HCT116 (cell line): Measurements from ENCODE around the gene ABCB6. TPM values are rescaled to one million over a fixed set of nuclear protein-coding genes. Genes with fewer than 3 reads are reported as not detected.

Experiments
- ATAC-seq: fragments of 200-7000 bp; cut with Tn5 transposase; 2 replicates; pipeline ENCODE4 v1.9.1; 2020; ENCODE audit warnings: mild to moderate bottlenecking, moderate library complexity
- BruUV-seq: library from RNA; stranded (reverse); fragments of 400-500 nt; replicated peaks from 2 replicates; lab custom pipeline; 2021; lab: Mats Ljungman, UMichigan
- CTCF ChIA-PET: fragments of 300-600 bp; sonication (Branson Sonifier 250); formaldehyde crosslinking; loops from one replicate; lab custom pipeline; 2021; ENCODE audit warnings: antibody characterized with exemption; lab: Charles Lee
- POLR2A ChIA-PET: fragments of 300-600, 350-600 bp; sonication (Branson Sonifier 250); formaldehyde crosslinking; loops from one replicate; lab custom pipeline; 2021; ENCODE audit warnings: antibody characterized with exemption; lab: Charles Lee
- RAD21 ChIA-PET, 2 experiments: fragments of 300-600 bp; sonication (Branson Sonifier 250); formaldehyde crosslinking; loops; one replicate each; lab custom pipeline; 2023; ENCODE audit warnings: low total read pairs in 2 of 2; ENCODE audit not compliant: uncharacterized antibody in 2 of 2, unreplicated experiment in 2 of 2, low non-redundant PET in 1 of 2; lab: Charles Lee
- DNase-seq: peaks from one replicate; pipeline ENCODE4 v3.0.0-alpha.2; 2010; ENCODE audit warnings: low read depth, low spot score
- H2AFZ ChIP-seq: fragments of 200-600 bp; shearing (Covaris generic), sonication (generic); 2 replicates; pipeline ENCODE4 v1.6.1; 2017; ENCODE audit warnings: low read depth, mixed run types, mixed read lengths, antibody characterized with exemption, low read length; ENCODE audit not compliant: poor library complexity, severe bottlenecking
- H3K27ac ChIP-seq: 2 replicates; pipeline ENCODE4 v1.5.1; 2012; ENCODE audit warnings: low read depth, low read length
- H3K27me3 ChIP-seq: fragments of 200-600 bp; sonication (generic); 2 replicates; pipeline ENCODE4 v1.6.1; 2016; ENCODE audit warnings: mixed run types, low read length, mixed read lengths; ENCODE audit not compliant: insufficient read depth
- H3K36me3 ChIP-seq, 2 experiments: fragments of 200-500 bp in 1 of 2; fragments of 200-600 bp in 1 of 2; sonication (Bioruptor generic) in 1 of 2; sonication (generic) in 1 of 2; 2 replicates each; pipeline versions ENCODE4 v1.5.1 to v1.6.1; 2014 to 2016; ENCODE audit warnings: low read length in 2 of 2, inconsistent platforms in 1 of 2, mixed read lengths in 1 of 2, mixed run types in 1 of 2; ENCODE audit not compliant: insufficient read depth in 2 of 2, control insufficient read depth in 1 of 2
- H3K4me1 ChIP-seq, 2 experiments: fragments of 200-600 bp in 1 of 2; sonication (generic) in 1 of 2; 2 replicates each; pipeline versions ENCODE4 v1.5.1 to v1.6.1; 2012 to 2017; ENCODE audit warnings: low read length in 2 of 2, inconsistent platforms in 1 of 2, mild to moderate bottlenecking in 1 of 2, mixed read lengths in 1 of 2, mixed run types in 1 of 2, moderate library complexity in 1 of 2; ENCODE audit not compliant: insufficient read depth in 2 of 2, control insufficient read depth in 1 of 2
- H3K4me2 ChIP-seq: fragments of 200-600 bp; sonication (generic); 2 replicates; pipeline ENCODE4 v1.6.1; 2017; ENCODE audit warnings: mixed run types, low read length, mixed read lengths
- H3K4me3 ChIP-seq, 2 experiments: fragments of 200-600 bp in 1 of 2; sonication (generic) in 1 of 2; replicated peaks in 1 of 2; 2 replicates each; pipeline ENCODE4 v1.5.1; 2011 to 2016; ENCODE audit warnings: low read length in 2 of 2, control low read depth in 1 of 2, low read depth in 1 of 2, mild to moderate bottlenecking in 1 of 2, mixed read lengths in 1 of 2, mixed run types in 1 of 2
- H3K79me2 ChIP-seq: fragments of 200-600 bp; sonication (generic); 2 replicates; pipeline ENCODE4 v1.6.1; 2017; ENCODE audit warnings: mild to moderate bottlenecking, mixed run types, low read length, moderate library complexity, mixed read lengths; ENCODE audit not compliant: insufficient read depth
- H3K9ac ChIP-seq: fragments of 200-600 bp; sonication (generic); 2 replicates; pipeline ENCODE4 v1.6.1; 2016; ENCODE audit warnings: low read length, mixed read lengths
- H3K9me2 ChIP-seq: fragments of 200-600 bp; sonication (generic), shearing (Covaris generic); 2 replicates; pipeline ENCODE4 v1.6.1; 2017; ENCODE audit warnings: mixed run types, mild to moderate bottlenecking, moderate library complexity; ENCODE audit not compliant: insufficient read depth
- H3K9me3 ChIP-seq, 2 experiments: fragments of 200-500 bp in 1 of 2; fragments of 200-600 bp in 1 of 2; sonication (Bioruptor generic) in 1 of 2; sonication (generic) in 1 of 2; 2 replicates each; pipeline ENCODE4 v1.6.1; 2014 to 2017; ENCODE audit warnings: low read length in 2 of 2, mixed read lengths in 2 of 2, inconsistent platforms in 1 of 2, low read depth in 1 of 2, mild to moderate bottlenecking in 1 of 2, mixed run types in 1 of 2, moderate library complexity in 1 of 2; ENCODE audit not compliant: control insufficient read depth in 1 of 2, insufficient read depth in 1 of 2
- H4K20me1 ChIP-seq: fragments of 200-600 bp; sonication (generic), shearing (Covaris generic); 2 replicates; pipeline ENCODE4 v1.6.1; 2017; ENCODE audit warnings: mixed run types, mild to moderate bottlenecking, moderate library complexity; ENCODE audit not compliant: insufficient read depth
- ATF3 ChIP-seq: IDR thresholded peaks from 2 replicates; pipeline ENCODE4 v1.6.1; 2012
- CBX3 ChIP-seq: IDR thresholded peaks from 2 replicates; pipeline ENCODE4 v1.6.1; 2012; ENCODE audit warnings: low read depth
- CEBPB ChIP-seq: IDR thresholded peaks from 2 replicates; pipeline ENCODE4 v1.6.1; 2012; ENCODE audit warnings: low read depth
- EGR1 ChIP-seq: IDR thresholded peaks from 2 replicates; pipeline ENCODE4 v1.6.1; 2012; ENCODE audit warnings: low read depth
- FOSL1 ChIP-seq: IDR thresholded peaks from 2 replicates; pipeline ENCODE4 v1.6.1; 2012; ENCODE audit warnings: low read depth
- POLR2A ChIP-seq: IDR thresholded peaks from 2 replicates; pipeline ENCODE4 v1.7.0; 2011; ENCODE audit warnings: borderline replicate concordance; ENCODE audit not compliant: insufficient read depth, insufficient read length; ENCODE audit errors: extremely low read depth
- RAD21 ChIP-seq: IDR thresholded peaks from 2 replicates; pipeline ENCODE4 v1.6.1; 2012; ENCODE audit warnings: low read depth, mild to moderate bottlenecking
- SIN3A ChIP-seq: IDR thresholded peaks from 2 replicates; pipeline ENCODE4 v1.6.1; 2012; ENCODE audit warnings: low read depth
- TCF7L2 ChIP-seq: IDR thresholded peaks from 2 replicates; pipeline ENCODE4 v1.7.0; 2011; ENCODE audit warnings: borderline replicate concordance, inconsistent platforms; ENCODE audit not compliant: insufficient read depth, insufficient read length; ENCODE audit errors: extremely low read depth
- YY1 ChIP-seq: IDR thresholded peaks from 2 replicates; pipeline ENCODE4 v1.6.1; 2011; ENCODE audit warnings: low read length, low read depth, moderate library complexity, mild to moderate bottlenecking; ENCODE audit not compliant: insufficient replicate concordance; ENCODE audit errors: extremely low read depth
- ZNF274 ChIP-seq: fragments of 200-500 bp; sonication (Bioruptor generic); IDR thresholded peaks from 2 replicates; pipeline ENCODE4 v1.6.1; 2014; ENCODE audit warnings: mild to moderate bottlenecking, low read depth, low read length, inconsistent platforms
- intact Hi-C: fragments of 100-400 bp; cut with micrococcal nuclease; formaldehyde crosslinking; loops from 2 replicates; pipeline ENCODE4 v1.10.0; 2022
- total RNA-seq: library from RNA; stranded (reverse); gene quantifications from one replicate; pipeline ENCODE4 v1.2.1, GENCODE V29; 2021; ENCODE audit not compliant: unreplicated experiment

The ABCB6 gene
- total RNA-seq, 1 experiment from 2014 or later = 24.5 TPM

GRCh38 chr2:219220652-219221402 is 2.1 kb upstream of the ABCB6 start:
- RAD21 ChIA-PET = no interaction called here
- intact Hi-C loops = no loop called here

GRCh38 chr2:219219784-219220532 is 1.2 kb upstream of the ABCB6 start:
- TF ChIP-seq TCF7L2 (no peak), CBX3 (no peak), ZNF274 (no peak), POLR2A (no peak), RAD21 (no peak), FOSL1 (no peak), CEBPB (no peak), SIN3A (no peak)
- Histone ChIP-seq H3K27ac (peak overlapping the region; percentile 81; the same call in 1 of the 2 replicates), H3K27me3 (no peaks in the 10 kb centered on the region), H4K20me1 (no peaks in the 10 kb centered on the region), H3K9me3 (no peaks in the 10 kb centered on the region), H3K4me3 (no peak overlapping the region), H2AFZ (no peak overlapping the region), H3K9me2 (no peaks in the 10 kb centered on the region), H3K4me2 (no peak overlapping the region), H3K36me3 (peaks cover 21 to 26% of the 10 kb centered on the region in 2 experiments; a peak in 3 of 4 replicates), H3K9ac (peak overlapping the region; percentile 76), H3K4me1 (peaks cover 9 to 37% of the 10 kb centered on the region in 2 experiments; a peak in 3 of 4 replicates), H3K79me2 (no peaks in the 10 kb centered on the region)
- no peak for DNase-seq
- intact Hi-C loops = loop anchor here (1.0 kb wide), 1 partner anchor 54 kb away; no protein-coding TSS in a partner anchor
- ChIA-PET RAD21 (no interaction called here), POLR2A (no interaction called here), CTCF (interaction anchor here (2.7 kb wide), 1 partner anchor 75 kb away, joined by 12 read pairs; no protein-coding TSS in a partner anchor)
- no peak for ATAC-seq
- no TSS peak for BruUV-seq

More at GRCh38 chr2:219220652-219221402, 2.1 kb upstream of the ABCB6 start:
- H3K4me1 ChIP-seq = peaks cover 9 to 37% of the 10 kb centered on the region in 2 experiments; a peak in 3 of 4 replicates
- no peak overlapping the region for H3K27ac ChIP-seq
- ChIA-PET CTCF (no interaction called here), POLR2A (no interaction called here)
- ATAC-seq (no peak), DNase-seq (no peak)
- no peaks in the 10 kb centered on the region for H3K79me2 ChIP-seq
- TF ChIP-seq EGR1 (no peak), CBX3 (no peak), SIN3A (no peak), YY1 (no peak), ATF3 (no peak)
- no peak overlapping the region for H3K4me3 ChIP-seq
- no peaks in the 10 kb centered on the region for H3K9me3 ChIP-seq
- H4K20me1 ChIP-seq = no peaks in the 10 kb centered on the region
- no TSS peak for BruUV-seq
- peaks cover 22 to 26% of the 10 kb centered on the region in 2 experiments; a peak in 3 of 4 replicates for H3K36me3 ChIP-seq
- H3K9me2 ChIP-seq = no peaks in the 10 kb centered on the region
- H3K4me2 ChIP-seq = no peak overlapping the region
- H3K27me3 ChIP-seq = no peaks in the 10 kb centered on the region
- H2AFZ ChIP-seq = no peak overlapping the region
- H3K9ac ChIP-seq = no peak overlapping the region
